HG03095 (cell line): ENCODE measurements around the gene INSIG2.

Experiments
- ATAC-seq: cut with Tn5 transposase; IDR thresholded peaks from one replicate; pipeline ENCODE4 v1.9.1; 2021; ENCODE audit warnings: moderate library complexity; ENCODE audit not compliant: unreplicated experiment

The INSIG2 gene

GRCh38 chr2:118124288-118124891 lies 36.1 kb downstream of the INSIG2 start:
- ATAC-seq = no peak

GRCh38 chr2:118127250-118127649 lies 39.0 kb downstream of the INSIG2 start:
- ATAC-seq = no peak

DNA sequence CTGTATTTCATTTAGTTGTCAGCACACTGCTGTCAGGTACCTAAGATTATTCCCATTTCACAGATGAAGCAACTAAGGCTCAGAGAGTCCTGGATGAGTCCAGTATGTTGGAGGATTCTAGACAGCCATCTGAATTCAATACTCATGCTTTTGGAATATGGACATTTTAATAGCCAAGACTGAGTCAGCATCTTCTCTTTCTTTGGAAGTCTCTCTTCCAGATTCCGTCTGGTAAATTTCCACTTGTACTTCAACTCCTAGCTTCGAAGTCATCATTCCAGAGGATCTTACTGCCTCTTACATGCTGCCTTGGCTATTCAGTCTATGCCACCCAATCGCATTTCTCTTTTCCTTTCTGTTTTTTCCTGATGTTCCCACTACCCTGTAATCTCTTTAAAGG lies 40.6 kb downstream of the INSIG2 start:
- no peak for ATAC-seq

- ATAC-seq = no peak
Observed at GRCh38 chr2:118130385-118130784, 42.1 kb downstream of the INSIG2 start.

GRCh38 chr2:118131771-118132170 lies 43.5 kb downstream of the INSIG2 start:
- no peak for ATAC-seq

DNA sequence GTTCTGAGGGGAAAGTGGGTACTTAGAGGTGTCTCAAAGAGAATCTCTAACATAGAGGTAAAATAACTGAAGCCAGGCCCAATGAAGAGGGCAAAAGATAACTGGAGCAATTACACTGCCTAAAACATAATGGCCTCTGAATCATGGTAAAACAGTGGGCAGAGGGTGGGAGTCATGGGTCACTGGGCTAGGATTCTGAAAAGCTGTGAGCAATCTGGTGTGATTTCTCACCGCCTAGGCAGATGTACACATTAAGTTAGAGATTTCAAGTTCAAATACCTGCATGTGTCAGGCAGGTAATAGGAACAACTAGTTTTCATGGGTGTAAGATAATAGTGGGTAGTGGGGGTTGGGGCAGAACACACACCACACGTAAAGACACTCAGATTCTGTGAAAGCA lies 45.6 kb downstream of the INSIG2 start:
- no peak for ATAC-seq

- no peak for ATAC-seq
Observed at GRCh38 chr2:118134650-118135049, 46.4 kb downstream of the INSIG2 start.

DNA sequence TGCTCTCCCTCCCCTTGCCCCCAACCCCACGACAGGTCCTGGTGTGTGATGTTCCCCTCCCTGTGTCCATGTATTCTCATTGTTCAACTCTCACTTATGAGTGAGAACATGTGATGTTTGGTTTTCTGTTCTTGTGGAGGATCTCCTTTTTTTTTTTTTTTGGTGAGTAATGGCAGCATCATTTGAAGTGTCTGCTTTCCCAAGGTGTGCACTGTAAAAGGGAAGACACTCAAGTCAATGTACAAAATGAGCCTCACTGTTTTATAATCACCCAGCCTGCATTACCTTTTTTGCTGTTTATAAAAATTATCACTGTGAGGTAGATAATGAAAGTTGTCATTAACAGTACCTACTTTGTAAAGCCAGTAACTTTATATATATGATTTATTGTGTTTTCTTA lies 56.9 kb downstream of the INSIG2 start:
- ATAC-seq = no peak

DNA sequence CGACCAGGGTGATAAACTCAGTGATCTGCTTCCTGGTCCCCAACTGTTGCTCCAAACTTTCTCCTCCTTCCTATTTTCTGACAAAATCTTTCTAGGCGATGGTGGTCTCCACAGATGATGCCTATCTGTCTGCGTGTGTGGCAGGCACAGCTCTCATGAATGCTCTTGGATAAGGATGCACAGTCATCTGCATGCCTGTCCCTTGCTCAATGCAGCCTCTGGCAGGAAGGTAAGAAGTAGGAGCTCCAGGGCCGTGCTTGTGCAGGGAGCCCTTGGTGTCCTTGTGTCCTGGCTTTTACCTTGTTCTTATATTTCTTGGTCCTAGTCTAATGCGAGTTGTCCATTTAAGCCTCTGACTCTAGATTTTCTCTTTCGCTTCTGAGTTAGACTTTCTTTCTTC lies 57.5 kb downstream of the INSIG2 start:
- no peak for ATAC-seq

DNA sequence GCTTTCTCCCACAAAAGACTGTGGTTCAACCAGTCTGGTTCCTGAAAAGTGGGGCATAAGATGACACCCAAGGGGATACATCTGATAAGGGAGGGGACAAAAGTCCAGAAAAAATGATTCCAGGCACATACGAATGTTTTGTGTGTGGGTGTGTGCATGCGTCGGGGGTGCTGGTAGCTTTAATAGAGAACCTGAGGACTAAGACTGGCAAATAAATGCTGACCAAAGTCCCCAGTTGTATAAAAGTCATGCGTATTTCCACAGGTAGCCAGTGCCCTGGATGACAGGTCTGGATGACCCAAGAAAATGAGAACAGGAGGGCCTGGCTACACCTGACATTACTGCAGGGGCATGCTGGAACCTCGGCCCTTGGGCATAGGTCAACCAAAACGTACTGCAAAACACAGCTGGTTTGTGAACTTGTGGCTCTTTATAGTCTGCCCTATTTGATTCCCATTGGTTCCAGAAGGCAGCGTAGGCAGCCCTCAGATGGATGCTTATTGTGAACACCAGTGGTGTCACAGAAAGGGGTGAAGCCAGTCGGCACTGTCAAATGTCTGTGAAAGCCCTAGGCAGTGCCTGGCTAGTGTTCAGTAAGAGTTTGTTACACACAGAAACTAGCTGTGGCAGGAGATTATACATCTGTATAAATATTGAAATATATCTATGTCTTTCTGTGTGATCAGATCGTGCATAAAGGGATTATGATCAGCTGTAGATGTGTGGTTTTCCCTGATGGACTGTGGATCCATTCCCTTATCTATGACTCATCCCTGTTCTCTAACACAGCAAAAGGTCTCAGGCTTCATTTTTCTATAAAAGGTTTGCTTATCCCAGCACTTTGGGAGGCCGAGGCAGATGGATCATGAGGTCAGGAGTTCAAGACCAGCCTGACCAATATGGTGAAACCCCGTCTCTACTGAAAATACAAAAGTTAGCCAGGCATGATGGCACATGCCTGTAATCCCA lies 58.3 kb downstream of the INSIG2 start:
- ATAC-seq = no peak

GRCh38 chr2:118148133-118148532 lies 59.9 kb downstream of the INSIG2 start:
- ATAC-seq = no peak

DNA sequence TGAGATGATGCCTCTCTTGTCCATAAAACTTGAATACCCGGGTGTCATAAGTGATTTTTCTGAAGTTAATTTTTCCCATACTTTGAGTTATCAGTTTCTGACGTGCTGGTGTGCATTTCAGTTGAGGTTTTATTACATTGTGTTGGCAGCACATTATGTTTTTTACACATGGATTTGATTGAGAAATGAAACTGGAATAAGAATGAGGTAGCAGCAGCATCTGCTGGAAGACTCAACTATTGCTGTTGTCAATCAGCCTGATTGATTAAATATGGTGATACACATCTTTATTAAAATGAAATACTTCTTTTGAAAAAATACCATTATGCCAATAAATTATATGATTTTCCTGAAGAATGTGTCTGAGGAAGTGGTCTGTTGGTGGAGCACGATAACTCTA lies 60.5 kb downstream of the INSIG2 start:
- no peak for ATAC-seq

DNA sequence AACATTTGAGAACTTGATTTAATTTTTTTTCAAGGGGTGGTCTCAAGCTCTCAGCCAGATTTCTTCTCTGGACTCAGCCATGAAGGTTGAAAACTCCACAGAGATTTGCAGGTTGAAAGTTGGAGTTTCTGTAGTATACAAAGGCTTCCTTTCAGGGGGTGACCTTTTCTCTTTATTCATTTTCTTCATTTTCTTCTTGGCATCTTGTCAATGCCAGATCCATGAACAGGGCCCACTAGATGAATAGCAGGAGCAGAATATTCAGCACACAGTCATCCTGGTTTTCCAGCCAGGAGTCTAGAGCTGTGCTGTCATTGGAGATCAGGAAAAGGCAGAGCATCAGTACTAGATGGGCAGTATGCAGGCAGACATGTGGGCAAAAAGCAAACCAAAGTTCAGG lies 62.0 kb downstream of the INSIG2 start:
- no peak for ATAC-seq

- ATAC-seq = no peak
Observed at GRCh38 chr2:118151831-118152230, 63.6 kb downstream of the INSIG2 start.

GRCh38 chr2:118153433-118153832 lies 65.2 kb downstream of the INSIG2 start:
- no peak for ATAC-seq

- no peak for ATAC-seq
Observed at GRCh38 chr2:118154176-118154575, 65.9 kb downstream of the INSIG2 start.
